DMS 273 (cell line): ENCODE results near the gene MAST3.
"Not testable (repeated sequence)": the region's sequence is repeated elsewhere in the genome, so short reads cannot be mapped to it uniquely, and the experiment has no call there.

Experiments used
- DNase-seq: peaks from one replicate; lab custom pipeline; 2025; ENCODE audit not compliant: unreplicated experiment; lab: John Stamatoyannopoulos, UW

Gene MAST3

DNA sequence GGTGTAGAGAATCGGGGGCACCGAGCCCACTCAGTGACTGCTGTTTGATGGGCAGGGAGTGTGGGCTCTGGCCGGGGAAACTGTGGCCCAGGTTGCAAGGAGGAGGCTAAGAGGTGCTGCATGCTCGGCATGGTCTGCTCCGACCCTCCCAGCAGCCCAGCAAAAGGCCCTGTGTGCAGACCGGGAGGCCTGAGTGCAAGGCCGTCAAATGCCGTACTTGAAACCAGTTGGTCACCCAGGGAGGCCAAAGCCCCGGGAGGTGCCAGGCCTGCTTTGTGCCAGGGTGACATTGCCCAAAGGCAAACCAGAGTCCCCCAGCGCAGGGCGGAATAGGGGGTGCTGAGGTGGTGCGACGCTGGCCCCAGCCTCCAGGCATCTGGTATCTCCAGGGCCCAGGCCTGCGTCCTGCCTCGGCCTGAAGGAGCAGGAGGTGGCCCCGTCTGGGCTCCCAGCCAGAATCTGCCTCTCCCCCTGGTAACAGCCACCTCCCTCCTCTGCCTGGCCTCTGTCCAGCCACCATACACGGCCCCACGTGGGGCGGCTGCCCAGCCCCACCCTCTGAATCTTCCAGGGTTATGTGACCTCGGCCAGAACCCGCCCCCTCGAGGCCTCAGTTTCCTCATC lies 59.4 kb downstream of the MAST3 start:
- DNase-seq: peak; percentile 99

DNA sequence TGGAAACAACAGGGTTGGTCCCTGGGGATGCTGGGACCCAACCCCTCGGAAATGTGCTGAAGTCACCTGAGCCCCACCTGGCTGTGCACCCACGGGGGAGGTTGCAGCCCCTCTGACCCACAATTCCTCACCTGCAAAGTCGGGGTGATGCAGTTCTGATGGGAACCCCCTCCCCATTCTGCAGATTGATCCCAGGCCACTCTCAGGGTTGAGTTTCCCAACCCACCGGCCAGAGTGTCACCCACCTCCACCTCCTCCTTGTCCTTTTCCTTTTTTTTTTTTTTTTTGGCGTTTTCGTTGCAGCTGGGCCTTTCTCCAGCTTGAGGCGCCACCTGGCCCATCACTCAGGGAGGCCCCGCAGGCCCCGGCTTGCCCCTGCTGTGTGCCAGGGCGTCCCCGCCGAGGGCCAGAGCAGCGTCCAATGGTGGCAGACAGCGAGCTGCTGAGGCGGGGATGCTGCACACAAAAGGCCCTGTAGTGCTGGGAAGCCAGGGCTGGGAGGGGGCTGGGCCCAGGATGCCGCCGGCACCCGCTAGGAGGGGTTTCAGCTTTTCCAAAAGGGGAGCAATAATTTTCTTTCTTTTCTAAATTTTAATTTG lies 60.0 kb downstream of the MAST3 start:
- DNase-seq: peak; percentile 98

DNA sequence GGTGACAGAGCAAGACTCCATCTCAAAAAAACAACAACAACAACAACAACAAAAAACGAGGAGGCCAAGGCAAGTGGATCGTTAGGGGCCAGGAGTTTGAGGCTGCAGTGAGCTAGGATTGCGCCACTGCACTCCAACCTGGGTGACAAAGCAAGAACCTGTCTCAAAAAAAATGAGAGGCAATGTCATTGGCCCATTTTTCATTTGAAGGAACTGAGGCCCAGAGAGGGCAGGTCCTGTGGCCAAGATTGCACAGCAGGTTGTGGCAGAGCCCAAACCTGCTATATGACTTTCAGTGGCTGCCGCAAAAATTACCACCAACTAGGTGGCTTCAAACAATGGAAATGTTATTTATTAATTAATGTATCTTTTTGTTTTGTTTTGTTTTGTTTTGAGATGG lies 60.9 kb downstream of the MAST3 start:
- DNase-seq: no peak

DNA sequence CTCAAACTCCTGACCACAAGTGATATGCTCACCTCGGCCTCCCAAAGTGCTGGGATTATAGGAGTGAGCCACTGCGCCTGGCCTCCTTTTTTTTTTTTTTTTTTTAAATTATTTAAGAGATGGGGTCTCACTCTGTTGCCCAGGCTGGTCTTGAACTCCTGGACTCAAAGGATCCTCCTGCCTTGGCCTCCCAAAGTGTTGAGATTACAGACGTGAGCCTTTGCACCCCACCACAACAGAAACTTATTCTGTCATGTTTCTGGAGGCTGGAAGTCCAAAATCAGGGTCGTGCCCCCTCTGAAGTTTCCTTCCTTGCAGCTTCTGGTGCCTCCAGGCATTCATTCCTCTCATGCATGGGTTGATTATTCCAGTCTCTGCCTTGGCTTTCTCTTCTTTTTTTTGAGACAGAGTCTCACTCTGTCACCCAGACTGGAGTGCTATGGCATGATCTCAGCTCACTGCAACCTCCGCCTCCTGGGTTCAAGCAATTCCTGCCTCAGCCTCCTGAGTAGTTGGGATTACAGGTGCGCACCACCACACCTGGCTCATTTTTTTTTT lies 61.6 kb downstream of the MAST3 start:
- DNase-seq: not testable (repeated sequence)

DNA sequence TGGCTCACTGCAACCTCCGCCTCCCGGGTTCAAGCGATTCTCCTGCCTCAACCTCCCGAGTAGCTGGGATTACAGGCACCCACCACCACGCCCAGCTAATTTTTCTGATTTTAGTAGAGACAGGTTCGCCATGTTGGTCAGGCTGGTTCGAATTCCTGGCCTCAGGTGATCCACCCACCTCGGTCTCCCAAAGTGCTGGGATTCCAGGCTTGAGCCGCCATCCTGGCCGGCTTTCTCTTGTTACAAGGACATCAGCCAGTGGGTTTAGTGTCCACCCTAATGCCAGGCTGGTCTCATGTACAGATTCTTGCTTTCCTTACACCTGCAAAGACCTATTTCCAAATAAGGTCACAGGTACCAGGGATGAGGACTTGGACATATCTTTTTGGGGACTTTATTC lies 62.2 kb downstream of the MAST3 start:
- no peak for DNase-seq

DNA sequence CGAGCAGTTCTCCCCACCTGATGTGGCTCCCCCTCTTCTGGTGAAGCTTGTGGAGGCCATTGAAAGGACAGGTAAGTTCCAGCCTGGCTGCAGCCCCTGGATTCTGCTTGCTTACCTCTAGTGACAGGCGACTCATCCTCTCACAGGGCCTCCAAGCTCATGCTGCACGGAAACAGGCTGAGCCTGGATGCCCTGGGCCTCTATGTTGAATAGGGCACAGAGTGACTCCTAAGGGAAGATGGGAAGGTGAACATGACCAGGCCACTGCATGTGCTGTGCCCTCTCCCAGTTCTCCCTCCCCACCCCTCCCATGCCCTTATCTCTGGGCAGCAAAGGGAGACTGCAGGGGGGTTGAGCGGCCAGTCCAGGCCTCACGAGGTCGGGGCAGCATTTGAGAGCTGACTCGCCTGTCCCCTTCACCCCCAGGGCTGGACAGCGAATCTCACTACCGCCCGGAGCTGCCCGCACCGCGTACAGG lies 63.0 kb downstream of the MAST3 start:
- no peak for DNase-seq

DNA sequence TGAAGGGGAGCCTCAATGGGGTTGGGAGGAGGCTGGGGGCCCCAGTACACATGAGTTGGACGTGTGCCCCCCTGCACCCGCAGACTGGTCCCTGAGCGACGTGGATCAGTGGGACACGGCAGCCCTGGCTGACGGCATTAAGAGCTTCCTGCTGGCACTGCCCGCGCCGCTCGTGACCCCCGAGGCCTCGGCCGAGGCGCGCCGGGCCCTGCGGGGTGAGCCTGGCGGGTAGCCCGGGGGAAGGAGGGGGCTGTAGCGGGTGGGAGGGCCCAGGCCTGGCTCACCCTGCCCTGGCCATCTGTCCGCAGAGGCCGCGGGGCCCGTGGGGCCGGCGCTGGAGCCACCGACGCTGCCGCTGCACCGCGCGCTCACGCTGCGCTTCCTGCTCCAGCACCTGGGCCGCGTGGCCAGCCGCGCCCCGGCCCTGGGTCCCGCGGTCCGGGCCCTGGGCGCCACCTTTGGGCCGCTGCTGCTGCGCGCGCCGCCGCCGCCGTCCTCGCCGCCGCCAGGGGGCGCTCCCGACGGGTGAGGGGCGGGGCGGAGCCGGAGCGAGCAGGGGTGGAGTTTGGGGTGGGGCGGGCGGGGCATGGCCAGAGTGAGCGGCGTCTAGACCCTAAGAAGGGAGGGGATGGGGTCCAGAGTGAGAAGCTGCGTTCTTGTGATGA lies 63.5 kb downstream of the MAST3 start:
- DNase-seq: peak; percentile 92

DNA sequence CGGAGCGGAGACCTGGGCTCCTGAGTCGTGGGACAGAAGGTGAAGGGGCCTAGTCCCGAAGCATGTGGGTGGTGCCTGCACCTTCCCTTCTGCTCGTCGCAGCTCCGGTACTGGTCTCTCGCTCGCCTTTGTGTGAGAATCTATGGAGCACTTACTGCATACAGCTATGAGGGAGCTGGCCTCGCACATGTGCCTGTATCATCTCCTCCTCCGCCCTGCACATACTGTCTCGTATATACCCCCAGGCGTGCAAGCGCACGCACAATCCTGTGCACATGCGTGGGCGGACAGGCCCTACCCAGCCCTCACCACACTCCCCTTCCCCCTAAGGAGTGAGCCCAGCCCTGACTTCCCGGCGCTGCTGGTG lies 64.0 kb downstream of the MAST3 start:
- no peak for DNase-seq

DNA sequence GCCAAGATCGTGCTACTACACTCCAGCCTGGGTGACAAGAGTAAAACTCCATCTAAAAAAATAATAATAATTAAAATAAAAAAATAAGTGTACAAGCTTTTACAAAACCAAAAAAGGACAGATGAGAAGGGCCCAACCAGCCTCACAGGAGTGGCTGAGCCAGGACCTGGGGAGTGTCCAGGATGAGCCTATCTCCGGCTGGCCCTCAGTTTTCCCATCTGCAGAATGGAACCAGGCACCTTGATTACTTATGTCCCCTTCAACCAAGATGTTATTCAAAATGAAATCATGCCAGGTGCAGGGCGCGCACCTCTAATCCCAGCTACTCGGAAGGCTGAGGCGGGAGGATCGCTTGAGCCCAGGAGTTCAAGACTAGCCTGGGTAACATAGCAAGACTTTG lies 66.5 kb downstream of the MAST3 start:
- no peak for DNase-seq

DNA sequence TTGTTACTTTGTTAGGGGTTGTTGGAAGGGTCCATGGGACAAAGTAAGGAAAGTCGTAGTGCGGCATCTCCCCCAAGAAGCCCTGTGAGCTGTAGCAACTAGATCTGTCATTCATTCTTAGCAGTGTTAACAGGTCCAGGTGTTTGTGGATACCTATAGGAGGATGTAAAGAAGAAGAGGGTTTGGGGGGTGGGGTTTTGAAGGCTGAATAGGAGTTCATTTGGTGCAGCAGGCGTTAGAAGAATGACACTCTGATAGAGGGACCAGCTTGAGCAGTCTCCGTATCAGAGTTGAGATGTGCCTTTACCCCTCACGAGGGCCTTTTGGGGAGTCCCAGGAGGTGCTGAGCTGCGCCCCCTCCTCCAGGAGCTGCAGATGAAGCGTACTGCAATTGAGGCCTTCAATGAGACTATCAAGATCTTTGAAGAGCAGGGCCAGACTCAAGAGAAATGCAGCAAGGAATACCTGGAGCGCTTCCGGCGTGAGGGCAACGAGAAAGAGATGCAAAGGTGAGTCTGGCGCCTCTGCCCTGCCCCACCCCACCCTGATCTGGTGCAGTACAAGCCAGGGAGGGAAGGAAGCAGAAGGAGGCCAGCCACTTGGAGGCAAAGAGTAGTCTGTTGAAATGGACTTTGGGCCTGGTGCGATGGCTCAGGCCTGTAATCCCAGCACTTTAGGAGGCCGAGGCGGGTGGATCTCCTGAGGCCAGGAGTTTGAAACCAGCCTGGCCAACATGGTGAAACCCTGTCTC lies 68.4 kb downstream of the MAST3 start:
- no peak for DNase-seq

DNA sequence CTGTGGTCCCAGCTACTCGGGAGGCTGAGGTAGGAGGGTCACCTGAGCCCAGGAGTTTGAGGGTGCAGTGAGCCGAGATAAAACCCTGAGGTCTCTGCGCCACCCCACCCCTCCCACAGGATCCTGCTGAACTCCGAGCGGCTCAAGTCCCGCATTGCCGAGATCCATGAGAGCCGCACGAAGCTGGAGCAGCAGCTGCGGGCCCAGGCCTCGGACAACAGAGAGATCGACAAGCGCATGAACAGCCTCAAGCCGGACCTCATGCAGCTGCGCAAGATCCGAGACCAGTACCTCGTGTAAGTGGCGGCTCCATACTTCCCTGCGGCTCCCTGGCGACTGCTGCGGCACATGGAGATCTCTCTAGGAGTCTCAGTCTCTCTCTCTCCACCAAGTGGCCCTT lies 69.4 kb downstream of the MAST3 start:
- DNase-seq: no peak

DNA sequence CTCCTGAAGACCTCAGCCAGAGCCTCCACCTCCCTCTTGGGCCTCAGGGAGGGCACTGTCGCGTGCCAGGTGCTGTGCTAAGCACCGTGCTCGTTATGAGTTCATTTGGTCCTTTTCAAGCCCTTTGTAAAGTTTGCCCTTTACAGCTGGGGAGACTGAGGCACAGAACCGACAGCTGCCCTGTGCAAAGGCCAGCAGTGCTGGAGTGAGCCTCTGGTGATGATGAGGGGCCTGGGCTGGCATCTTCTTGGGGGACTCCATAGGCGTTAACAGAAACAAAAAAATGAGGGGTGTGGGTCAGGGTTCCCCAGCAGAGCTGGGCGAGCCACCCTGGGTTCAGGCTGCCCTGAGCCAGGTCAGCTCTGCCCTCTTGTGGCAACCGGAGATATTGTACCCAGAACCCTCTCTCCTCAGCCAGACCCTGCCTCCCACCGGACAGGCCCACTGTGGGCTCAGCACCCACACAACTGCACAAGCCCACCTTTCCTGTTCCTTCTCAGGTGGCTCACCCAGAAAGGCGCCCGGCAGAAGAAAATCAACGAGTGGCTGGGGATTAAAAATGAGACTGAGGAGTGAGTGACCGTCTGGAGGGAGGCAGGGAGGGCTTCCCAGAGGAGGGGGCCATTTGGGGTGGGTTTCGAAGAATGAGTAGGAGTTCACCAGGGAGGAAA lies 70.5 kb downstream of the MAST3 start:
- DNase-seq: peak; percentile 75

DNA sequence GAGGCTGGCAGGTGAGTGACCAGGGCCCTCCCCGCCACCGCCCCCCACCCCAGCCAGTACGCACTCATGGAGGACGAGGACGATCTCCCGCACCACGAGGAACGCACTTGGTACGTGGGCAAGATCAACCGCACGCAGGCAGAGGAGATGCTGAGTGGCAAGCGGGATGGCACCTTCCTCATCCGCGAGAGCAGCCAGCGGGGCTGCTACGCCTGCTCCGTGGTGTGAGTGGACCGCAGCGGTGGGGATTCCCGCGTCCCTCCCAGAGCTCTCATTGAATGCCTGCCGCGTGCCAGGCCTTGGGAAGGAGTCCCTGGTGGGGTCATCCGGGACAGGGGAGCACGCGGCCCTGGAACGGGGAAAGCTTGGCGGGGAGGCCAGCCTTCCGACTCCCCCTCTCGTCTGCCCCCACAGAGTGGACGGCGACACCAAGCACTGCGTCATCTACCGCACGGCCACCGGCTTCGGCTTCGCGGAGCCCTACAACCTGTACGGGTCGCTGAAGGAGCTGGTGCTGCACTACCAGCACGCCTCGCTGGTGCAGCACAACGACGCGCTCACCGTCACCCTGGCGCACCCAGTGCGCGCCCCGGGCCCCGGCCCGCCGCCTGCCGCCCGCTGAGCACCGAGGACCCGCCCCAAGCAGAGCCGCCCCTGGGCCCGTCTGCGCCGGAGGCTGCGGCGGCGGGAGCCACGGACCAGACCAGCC lies 71.2 kb downstream of the MAST3 start:
- DNase-seq: no peak

DNA sequence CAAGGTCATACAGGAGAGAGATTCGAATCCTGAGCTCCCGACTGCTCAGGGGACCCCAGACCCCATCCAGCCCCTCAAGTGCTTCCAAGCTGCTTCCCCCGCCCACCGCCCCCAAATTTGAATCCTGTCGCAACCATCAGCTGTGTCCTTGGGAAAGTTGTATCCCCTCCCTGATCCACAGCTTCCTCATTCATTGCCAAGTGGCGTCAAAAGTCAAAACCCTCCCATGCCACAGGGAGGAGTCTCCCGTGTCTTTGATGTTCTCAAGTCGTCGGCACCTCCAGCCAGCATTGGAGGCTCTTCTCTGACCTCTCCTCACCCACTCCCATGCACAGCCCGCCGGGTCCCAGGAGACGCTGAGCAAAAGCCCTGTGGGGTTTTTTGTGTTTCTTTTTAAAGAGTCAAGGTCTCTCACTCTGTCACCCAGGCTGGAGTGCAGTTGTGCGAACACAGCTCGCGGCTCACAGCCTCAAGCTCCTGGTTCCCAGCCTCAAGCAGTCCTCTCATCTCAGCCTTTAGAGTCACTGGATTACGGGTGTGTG lies 73.2 kb downstream of the MAST3 start:
- DNase-seq: no peak

DNA sequence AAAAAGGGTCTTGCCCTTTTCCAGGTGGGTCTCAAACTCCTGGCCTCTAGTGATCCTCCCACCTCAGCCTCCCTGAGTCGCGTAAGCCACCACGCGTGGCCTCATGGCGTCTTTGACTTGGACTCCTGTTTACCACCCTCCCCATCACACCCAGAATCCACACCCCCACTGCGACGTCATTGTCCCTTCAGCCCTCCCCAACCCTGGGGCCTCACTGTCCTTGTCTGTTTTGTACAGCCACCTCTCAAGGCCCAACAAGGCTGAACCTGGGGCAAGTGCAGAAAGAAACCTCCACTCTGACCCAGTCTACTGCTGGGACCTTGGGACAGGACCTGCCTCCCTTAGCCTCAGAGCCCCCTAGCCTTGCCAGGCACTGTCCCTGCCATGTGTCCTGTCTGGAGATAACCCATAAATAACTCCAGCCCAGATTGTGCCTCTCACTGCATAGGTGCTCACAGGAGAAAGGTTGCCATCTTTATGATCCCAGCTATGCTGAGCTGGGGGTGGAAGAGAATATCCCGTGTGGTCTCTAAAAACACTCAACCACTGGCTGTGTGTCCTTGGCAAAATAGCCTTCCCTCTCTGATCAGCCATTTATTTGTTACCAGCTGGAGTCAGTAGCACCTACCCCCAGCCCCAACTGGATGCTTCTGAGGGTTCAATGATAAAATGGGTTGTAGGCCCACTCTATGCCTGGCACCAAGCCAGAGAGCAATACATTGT lies 74.2 kb downstream of the MAST3 start:
- peak; percentile 47 for DNase-seq

DNA sequence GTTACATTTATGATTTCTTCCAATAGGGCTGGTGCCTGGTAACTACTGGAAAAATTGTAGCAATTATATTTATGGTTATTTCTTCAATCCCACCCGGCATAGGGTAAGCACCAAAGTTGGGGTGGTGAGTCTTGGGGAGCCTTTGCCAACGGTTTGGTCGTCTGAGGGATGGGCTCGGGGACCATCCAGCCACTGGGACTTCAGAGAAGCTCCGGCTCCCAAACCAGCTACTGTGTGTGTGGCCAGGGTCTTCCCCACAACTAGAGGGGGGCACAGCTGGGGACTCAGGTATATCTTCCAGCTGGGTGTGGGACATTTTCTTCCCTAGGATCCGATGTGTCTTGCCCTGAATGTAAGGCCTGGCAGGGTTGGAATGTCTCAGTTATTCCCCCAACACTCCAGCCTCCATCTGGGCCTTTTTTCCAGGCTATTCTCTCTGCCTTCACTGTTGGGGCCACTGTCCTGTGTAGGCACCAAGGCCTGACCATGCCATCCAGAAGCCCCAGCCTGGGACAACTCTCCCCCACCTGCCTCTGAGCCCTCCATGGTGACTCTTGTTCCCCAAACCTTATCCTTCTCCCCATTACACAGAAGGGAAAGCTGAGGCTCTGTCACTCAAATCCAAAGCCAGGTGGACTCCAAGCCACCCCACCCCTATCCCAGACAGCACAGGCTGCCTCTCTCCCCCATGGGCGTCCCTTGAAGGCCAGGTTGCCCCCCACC lies 74.9 kb downstream of the MAST3 start:
- DNase-seq: no peak

DNA sequence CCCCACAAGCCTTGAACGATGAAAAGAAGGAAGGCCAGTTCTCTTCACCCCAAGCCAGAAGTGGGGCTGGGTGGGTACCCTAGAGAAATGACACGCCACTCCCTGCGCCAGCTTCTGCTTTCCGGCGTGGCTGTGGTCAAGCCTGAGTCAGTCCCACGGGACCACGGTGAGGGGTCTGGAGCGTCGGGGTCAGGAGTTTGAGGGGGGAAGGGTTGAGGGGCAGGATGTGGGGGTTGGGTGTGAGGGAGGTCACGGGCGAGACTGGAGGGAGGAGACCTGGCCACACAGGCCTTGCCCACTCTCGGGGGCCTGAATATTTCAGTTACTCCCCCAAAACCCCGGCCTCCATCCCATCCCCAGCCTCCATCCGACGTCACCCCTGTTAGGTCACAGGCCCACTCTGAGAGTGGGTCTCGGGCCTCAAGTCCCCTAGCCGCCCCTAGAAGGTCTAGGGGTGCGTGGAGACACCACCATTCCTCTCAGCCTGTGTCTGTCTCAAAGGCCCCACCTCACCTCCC lies 75.5 kb downstream of the MAST3 start:
- no peak for DNase-seq

DNA sequence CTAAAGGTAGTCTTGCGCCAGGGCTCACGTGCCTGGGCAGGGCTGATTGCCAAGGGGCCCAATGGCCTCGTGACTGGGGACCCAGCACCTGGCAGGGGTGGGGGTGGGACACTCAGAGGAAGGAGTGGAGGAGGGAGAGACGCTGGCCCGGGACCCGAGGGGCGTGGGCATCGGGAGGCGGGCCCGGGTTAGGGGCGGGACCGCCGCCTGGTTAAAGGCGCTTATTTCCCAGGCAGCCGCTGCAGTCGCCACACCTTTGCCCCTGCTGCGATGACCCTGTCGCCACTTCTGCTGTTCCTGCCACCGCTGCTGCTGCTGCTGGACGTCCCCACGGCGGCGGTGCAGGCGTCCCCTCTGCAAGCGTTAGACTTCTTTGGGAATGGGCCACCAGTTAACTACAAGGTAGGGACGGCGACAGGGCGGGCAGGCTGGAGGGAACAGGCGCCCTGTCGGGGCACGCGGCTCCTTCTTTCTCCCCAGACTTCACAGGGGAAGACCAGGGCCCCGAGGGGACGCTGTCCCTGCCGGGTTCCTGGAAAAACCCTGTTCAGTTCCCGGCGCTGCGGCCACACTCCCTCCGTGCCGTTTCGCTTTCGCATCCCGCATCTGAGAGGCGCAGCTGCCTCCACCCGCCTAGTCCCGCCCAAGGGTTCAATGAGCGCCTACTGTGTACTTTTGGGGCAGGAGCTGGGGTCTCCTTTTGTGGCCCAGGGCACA lies 76.2 kb downstream of the MAST3 start, which contains the start of gene IFI30:
Gene IFI30, plus strand, starts transcription at position 242 of the 717 bp plus-strand sequence. Its CDS starts 29 bp downstream, at position 271.
- peak; percentile 94 for DNase-seq
